GM12892 (cell line): Measurements from ENCODE around the gene NCR3LG1.

ENCODE experiments used
- POLR2A ChIP-seq: IDR thresholded peaks from 2 replicates; pipeline ENCODE4 v1.6.1; 2011; ENCODE audit warnings: low read depth, low read length, control low read depth
- POLR2AphosphoS5 ChIP-seq: IDR thresholded peaks from 2 replicates; pipeline ENCODE4 v1.6.1; 2011; ENCODE audit warnings: low read depth, low read length, control low read depth

DNA sequence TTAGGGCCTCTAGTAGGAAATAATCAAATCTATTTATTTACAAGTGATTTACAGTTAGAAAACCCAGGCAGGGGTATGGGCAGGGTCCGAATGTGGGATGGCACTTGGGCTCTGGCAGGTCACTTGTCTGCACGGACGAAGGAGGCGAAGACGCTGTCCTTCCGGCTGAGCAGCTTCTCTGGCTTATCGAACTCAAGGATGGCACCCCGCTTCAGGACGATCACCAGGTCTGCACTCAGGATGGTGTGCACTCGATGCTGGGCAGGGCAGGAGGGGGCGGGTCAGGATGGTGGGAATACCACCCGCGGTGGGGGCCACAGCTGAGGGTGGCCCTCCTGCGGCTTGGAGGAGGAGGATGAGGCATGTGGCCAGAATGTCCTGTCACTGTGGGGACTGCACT is 41.3 kb downstream of the NCR3LG1 start:
- TF ChIP-seq POLR2A (no peak), POLR2AphosphoS5 (no peak)
